WTC11 (cell line): ENCODE data around the gene FGFRL1.

Source experiments
- ARID4B ChIP-seq: sonication (generic); formaldehyde crosslinking; IDR thresholded peaks from 2 replicates; pipeline ENCODE4 v1.8.0; 2023; ENCODE audit warnings: missing genetic modification reagents, mild to moderate bottlenecking, borderline replicate concordance
- ATF2 ChIP-seq: sonication (generic); formaldehyde crosslinking; IDR thresholded peaks from 2 replicates; pipeline ENCODE4 v1.8.1; 2022; ENCODE audit warnings: low read depth, missing genetic modification reagents, borderline replicate concordance
- CREB1 ChIP-seq: sonication (generic); formaldehyde crosslinking; IDR thresholded peaks from 2 replicates; pipeline ENCODE4 v1.8.0; 2023; ENCODE audit warnings: mild to moderate bottlenecking, missing genetic modification reagents
- GABPB1 ChIP-seq: sonication (generic); formaldehyde crosslinking; IDR thresholded peaks from 2 replicates; pipeline ENCODE4 v1.8.1; 2023; ENCODE audit warnings: mild to moderate bottlenecking, missing genetic modification reagents
- JUN ChIP-seq: sonication (generic); formaldehyde crosslinking; IDR thresholded peaks from 2 replicates; pipeline ENCODE4 v1.8.0; 2023; ENCODE audit warnings: mild to moderate bottlenecking, missing genetic modification reagents
- MAX ChIP-seq: sonication (generic); formaldehyde crosslinking; IDR thresholded peaks from 2 replicates; pipeline ENCODE4 v1.8.0; 2022; ENCODE audit warnings: mild to moderate bottlenecking, missing genetic modification reagents
- NR1H2 ChIP-seq: sonication (generic); formaldehyde crosslinking; IDR thresholded peaks from 2 replicates; pipeline ENCODE4 v1.9.0; 2021; ENCODE audit warnings: mild to moderate bottlenecking, moderate library complexity, missing genetic modification reagents
- TP53 ChIP-seq: sonication (generic); formaldehyde crosslinking; IDR thresholded peaks from 2 replicates; pipeline ENCODE4 v1.8.1; 2023; ENCODE audit warnings: mild to moderate bottlenecking, missing genetic modification reagents
- ZNF512 ChIP-seq: sonication (generic); formaldehyde crosslinking; IDR thresholded peaks from 2 replicates; pipeline ENCODE4 v1.8.1; 2022; ENCODE audit warnings: missing genetic modification reagents, borderline replicate concordance
- TF ChIP-seq, protein P1 (sequence below): fragments of 200-600 bp; IDR thresholded peaks from 2 replicates; pipeline ENCODE4 v1.8.0; 2022; ENCODE audit warnings: antibody characterized with exemption
- TF ChIP-seq, protein P2 (sequence below): sonication (generic); formaldehyde crosslinking; IDR thresholded peaks from 2 replicates; pipeline ENCODE4 v1.8.1; 2023; ENCODE audit warnings: mild to moderate bottlenecking, moderate library complexity, missing genetic modification reagents
- TF ChIP-seq, protein P3 (sequence below): sonication (generic); formaldehyde crosslinking; conservative IDR thresholded peaks from 2 replicates; pipeline ENCODE4 v1.8.1; 2023; ENCODE audit warnings: mild to moderate bottlenecking, low read depth, missing genetic modification reagents, moderate library complexity
- TF ChIP-seq, protein P4 (sequence below): sonication (generic); formaldehyde crosslinking; IDR thresholded peaks from 2 replicates; pipeline ENCODE4 v1.8.0; 2022; ENCODE audit warnings: mild to moderate bottlenecking, missing genetic modification reagents

DNA sequence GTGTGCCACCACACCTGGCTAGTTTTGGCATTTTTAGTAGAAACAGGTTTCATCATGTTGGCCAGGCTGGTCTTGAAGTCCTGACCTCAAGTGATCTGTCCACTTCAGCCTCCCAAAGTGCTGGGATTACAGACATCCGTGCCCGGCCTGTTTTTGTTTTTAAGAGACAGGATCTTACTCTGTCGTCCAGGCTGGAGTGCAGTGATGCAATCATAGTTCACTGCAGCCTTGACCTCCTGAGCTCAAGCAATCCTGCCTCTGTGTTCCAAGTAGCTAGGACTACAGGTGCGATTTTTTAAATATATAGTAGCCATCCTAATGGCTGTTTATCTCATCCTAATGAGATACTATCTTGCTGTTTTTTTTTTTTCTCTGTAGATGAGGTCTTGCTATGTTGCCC is 54.3 kb downstream of the FGFRL1 start:
- TF ChIP-seq, protein P1, sequence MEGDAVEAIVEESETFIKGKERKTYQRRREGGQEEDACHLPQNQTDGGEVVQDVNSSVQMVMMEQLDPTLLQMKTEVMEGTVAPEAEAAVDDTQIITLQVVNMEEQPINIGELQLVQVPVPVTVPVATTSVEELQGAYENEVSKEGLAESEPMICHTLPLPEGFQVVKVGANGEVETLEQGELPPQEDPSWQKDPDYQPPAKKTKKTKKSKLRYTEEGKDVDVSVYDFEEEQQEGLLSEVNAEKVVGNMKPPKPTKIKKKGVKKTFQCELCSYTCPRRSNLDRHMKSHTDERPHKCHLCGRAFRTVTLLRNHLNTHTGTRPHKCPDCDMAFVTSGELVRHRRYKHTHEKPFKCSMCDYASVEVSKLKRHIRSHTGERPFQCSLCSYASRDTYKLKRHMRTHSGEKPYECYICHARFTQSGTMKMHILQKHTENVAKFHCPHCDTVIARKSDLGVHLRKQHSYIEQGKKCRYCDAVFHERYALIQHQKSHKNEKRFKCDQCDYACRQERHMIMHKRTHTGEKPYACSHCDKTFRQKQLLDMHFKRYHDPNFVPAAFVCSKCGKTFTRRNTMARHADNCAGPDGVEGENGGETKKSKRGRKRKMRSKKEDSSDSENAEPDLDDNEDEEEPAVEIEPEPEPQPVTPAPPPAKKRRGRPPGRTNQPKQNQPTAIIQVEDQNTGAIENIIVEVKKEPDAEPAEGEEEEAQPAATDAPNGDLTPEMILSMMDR: no peak
- TF ChIP-seq NR1H2 (no peak), ZNF512 (no peak), MAX (CRISPR knock-in tag) (no peak), TP53 (CRISPR knock-in tag) (no peak), ATF2 (CRISPR knock-in tag) (no peak), ARID4B (CRISPR knock-in tag) (no peak), JUN (CRISPR knock-in tag) (no peak), GABPB1 (no peak), CREB1 (no peak)
- TF ChIP-seq, protein P2, sequence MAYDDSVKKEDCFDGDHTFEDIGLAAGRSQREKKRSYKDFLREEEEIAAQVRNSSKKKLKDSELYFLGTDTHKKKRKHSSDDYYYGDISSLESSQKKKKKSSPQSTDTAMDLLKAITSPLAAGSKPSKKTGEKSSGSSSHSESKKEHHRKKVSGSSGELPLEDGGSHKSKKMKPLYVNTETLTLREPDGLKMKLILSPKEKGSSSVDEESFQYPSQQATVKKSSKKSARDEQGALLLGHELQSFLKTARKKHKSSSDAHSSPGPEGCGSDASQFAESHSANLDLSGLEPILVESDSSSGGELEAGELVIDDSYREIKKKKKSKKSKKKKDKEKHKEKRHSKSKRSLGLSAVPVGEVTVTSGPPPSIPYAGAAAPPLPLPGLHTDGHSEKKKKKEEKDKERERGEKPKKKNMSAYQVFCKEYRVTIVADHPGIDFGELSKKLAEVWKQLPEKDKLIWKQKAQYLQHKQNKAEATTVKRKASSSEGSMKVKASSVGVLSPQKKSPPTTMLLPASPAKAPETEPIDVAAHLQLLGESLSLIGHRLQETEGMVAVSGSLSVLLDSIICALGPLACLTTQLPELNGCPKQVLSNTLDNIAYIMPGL (CRISPR knock-in tag): no peak
- TF ChIP-seq, protein P3, sequence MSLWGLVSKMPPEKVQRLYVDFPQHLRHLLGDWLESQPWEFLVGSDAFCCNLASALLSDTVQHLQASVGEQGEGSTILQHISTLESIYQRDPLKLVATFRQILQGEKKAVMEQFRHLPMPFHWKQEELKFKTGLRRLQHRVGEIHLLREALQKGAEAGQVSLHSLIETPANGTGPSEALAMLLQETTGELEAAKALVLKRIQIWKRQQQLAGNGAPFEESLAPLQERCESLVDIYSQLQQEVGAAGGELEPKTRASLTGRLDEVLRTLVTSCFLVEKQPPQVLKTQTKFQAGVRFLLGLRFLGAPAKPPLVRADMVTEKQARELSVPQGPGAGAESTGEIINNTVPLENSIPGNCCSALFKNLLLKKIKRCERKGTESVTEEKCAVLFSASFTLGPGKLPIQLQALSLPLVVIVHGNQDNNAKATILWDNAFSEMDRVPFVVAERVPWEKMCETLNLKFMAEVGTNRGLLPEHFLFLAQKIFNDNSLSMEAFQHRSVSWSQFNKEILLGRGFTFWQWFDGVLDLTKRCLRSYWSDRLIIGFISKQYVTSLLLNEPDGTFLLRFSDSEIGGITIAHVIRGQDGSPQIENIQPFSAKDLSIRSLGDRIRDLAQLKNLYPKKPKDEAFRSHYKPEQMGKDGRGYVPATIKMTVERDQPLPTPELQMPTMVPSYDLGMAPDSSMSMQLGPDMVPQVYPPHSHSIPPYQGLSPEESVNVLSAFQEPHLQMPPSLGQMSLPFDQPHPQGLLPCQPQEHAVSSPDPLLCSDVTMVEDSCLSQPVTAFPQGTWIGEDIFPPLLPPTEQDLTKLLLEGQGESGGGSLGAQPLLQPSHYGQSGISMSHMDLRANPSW (CRISPR knock-in tag): no peak
- TF ChIP-seq, protein P4, sequence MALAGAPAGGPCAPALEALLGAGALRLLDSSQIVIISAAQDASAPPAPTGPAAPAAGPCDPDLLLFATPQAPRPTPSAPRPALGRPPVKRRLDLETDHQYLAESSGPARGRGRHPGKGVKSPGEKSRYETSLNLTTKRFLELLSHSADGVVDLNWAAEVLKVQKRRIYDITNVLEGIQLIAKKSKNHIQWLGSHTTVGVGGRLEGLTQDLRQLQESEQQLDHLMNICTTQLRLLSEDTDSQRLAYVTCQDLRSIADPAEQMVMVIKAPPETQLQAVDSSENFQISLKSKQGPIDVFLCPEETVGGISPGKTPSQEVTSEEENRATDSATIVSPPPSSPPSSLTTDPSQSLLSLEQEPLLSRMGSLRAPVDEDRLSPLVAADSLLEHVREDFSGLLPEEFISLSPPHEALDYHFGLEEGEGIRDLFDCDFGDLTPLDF (CRISPR knock-in tag): no peak
